ENCODE data around the gene FREM1.
"Not testable (repeated sequence)": the region's sequence is repeated elsewhere in the genome, so short reads cannot be mapped to it uniquely, and the experiment has no call there.

The FREM1 gene

DNA sequence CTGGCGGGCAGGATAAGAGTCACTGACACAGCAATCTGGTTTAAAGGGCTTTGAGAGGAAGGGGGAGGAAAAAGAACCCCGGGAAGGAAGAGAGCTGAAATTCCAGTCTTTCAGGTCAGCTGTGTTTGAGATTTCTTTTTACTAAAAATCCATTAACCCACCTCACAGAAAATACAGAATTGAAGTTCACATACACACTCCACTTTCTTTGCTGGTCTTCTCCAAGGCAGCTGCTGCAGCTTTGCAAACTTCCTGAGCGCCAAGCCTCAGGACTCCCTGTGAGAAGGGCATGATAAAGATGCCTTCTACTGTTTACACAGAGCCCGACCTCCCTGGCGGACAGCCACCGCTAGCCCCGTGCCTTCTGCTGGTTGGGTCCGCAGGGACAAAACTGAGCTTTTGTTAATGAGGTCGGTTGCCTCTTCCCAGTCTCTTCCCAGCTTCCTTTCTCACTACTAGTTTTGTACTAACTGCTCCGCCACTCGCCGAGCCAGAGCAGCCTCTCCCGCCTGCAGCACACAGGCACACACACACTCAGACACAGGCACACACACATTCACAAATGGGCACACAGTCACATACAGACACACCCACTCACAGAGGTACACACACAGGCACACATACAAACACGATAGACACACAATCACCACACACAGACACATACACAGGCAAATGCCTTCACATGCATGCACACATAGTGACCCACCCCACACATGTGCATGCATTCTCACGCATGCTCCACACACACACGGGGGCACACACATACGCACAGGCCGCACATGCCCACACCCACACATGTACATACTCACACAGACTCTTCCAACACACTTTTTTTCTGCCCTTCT lies at the start of gene FREM1:
FREM1 (minus strand) TSS at position 468 of the 845 bp plus-strand sequence. CDS start 41,451 bp downstream, outside the sequence.
- no peak for DNase-seq (ENCODE audit: low read depth in 2 of 2)

DNA sequence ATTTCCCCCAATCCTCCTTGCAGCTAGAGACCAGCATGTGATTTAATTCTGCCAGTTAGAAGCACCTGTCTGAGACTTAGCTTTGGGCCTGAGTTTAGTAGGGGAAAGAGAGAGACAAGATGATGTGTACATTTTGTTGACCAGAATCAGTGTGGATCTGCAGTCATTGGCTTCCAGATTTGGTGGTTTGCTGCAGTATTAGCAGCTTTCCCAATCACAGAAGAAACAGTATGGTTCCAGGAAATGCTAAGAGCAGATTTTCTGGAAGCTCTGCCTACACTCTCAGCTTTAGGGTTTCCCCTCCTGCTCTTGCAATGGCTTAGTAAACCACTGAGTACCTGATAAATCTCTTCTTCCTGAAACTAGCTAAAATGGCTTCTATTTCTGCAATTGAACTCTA lies 48.8 kb upstream of the FREM1 start:
- DNase-seq (ENCODE audit: low read depth in 2 of 2) = no peak

GRCh38 chr9:14957109-14957508 lies 46.9 kb upstream of the FREM1 start:
- DNase-seq (ENCODE audit: low read depth in 2 of 2) = no peak

GRCh38 chr9:14956208-14956607 lies 46.0 kb upstream of the FREM1 start:
- no peak for DNase-seq (ENCODE audit: low read depth in 2 of 2)

- DNase-seq (ENCODE audit: low read depth in 2 of 2) = no peak
Observed at GRCh38 chr9:14945351-14945750, 35.1 kb upstream of the FREM1 start.

DNA sequence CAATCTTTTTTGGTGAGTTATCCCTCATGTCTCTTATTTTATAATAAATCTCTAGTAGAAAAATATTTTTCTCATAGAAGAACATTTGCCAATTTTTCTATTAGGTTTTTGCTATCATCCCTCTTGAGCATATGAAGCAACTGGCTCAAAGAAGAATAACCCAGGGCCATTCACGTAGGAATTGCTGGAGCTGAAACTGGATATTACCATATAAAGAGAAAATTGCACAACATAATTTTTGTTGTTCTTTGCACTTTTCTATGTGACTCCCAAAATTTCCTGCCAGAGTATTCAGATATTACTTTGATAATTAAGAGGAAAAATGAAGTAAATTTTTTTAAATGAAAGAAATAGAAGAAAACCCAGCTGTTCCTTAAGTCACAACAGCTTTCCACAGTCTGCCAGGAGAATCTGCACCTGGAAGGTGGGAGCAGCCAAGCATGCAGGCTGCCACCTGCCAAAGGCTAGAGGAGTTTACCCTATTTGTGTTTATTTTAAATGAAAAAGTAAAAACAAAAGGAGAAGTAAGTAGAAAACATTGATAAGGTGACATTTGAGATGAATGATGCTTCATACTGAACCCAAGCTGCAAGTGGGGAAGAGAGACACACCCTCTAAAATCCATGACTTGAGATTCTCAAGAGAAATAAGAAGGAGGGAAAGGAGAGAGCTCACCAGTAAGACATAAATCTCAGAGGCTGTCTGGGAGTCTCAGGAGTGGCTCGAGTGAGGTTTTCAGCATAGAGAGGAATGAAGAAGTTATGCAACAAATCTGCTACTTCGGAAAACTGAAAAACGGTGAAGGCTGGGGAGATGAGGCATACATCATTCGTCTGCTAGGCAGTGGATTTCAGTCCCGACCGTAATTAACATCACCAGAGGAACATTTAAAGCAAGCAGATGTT lies 31.5 kb upstream of the FREM1 start:
- no peak for DNase-seq (ENCODE audit: low read depth in 2 of 2)

DNA sequence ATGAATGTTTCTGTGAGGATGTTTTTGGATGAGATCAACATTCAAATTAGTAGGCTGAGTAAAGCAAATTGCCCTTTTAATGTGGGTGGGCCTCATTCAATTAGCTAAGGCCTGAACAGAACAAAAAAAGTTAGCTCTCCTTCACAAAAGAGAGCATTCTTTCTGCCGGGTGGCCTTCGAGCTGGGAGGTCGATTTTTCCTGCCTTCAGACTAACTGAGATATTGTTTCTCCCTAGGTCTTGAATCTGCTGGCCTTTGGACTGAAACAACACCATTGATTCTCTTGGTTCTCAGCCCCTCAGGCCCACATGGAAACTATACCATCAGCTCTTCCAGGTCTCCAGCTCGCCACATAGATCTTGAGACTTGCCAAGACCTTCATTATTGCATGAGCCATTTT lies 29.1 kb upstream of the FREM1 start:
- DNase-seq (ENCODE audit: low read depth in 2 of 2) = no peak

- no peak for DNase-seq (ENCODE audit: low read depth in 2 of 2)
Observed at GRCh38 chr9:14937216-14937615, 27.0 kb upstream of the FREM1 start.

DNA sequence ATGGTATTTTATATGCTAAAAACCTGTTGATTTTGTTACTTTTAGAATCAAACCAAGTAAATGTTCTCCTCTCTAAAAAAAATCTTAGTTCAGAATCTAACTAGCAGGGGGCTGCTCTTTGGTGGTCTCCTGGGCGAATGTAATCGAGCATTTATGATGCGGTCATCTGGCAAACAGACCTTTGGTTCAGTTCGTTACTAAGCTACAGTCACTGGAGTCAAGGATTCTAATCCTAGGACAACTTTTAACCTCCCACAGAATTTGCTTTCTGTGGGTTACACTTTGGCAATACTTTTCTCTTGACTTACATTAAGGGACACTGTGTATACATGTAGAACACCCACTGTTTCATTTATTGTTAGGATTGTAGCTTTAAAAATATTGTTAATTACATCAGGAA lies 26.3 kb upstream of the FREM1 start:
- no peak for DNase-seq (ENCODE audit: low read depth in 2 of 2)

DNA sequence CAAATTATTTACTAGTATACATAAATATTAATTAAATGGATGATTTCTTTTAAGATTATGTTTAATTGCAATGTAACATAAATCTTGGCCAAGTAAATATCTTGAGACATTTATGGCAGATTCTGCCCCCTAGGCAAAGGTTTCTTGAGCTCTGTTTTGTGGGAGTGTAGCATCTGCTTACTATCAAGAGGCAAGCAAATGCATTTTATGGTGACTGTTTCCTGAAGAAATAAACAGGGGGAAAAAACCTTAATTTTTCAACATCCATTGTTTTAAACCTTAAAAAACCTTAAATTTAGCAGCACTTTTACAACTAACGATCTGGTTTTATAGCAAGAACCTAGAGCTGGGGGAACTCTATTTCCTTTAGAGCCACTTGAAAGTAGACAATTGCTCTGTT lies 25.7 kb upstream of the FREM1 start:
- no peak for DNase-seq (ENCODE audit: low read depth in 2 of 2)

- DNase-seq (ENCODE audit: low read depth in 2 of 2) = no peak
Observed at GRCh38 chr9:14935106-14935751, 25.0 kb upstream of the FREM1 start.

DNA sequence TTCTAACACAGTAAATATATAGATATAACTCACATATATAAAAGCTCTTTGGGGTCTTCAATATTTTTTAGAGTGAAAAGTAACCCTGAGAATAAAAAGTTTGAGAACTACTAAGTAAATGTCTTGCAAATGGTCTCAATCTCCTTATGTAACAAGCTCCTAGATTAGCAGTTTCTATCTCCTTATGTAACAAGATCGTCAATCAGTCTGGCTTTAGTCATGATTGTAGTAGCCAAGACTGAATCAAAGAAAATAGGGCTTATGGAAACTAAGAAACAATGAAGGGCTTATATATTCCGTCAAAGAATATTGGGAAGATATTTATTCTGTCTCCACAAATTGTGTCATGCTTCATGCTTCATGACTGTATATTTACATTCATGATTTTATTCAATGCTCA lies 22.4 kb upstream of the FREM1 start:
- DNase-seq (ENCODE audit: low read depth in 2 of 2) = no peak

- DNase-seq (ENCODE audit: low read depth in 2 of 2) = no peak
Observed at GRCh38 chr9:14932231-14932630, 22.0 kb upstream of the FREM1 start.

- no peak for DNase-seq (ENCODE audit: low read depth in 2 of 2)
Observed at GRCh38 chr9:14926941-14927624, 16.9 kb upstream of the FREM1 start.

- no peak for DNase-seq (ENCODE audit: low read depth in 2 of 2)
Observed at GRCh38 chr9:14924230-14925219, 14.3 kb upstream of the FREM1 start.

DNA sequence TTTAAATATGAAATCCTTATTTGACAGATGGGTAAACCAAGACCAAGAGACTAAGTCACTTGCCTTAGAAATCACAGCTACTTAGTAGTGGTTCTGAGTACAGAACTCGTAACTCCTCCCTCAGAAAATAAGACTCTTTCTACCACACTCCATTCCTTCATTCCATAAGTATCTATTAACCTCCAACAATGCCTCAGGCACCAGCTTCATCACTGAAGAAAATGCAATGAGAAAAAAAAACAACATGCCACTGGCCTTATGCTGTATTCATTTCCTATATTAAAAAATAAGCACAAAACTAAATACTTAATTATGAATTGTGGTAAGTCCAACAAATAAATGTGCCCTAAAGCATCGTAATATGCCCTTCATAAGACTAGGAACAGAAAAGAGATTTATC lies 13.5 kb upstream of the FREM1 start:
- no peak for DNase-seq (ENCODE audit: low read depth in 2 of 2)

- not testable (repeated sequence) for DNase-seq (ENCODE audit: low read depth in 2 of 2)
Observed at GRCh38 chr9:14920805-14921204, 10.6 kb upstream of the FREM1 start.

DNA sequence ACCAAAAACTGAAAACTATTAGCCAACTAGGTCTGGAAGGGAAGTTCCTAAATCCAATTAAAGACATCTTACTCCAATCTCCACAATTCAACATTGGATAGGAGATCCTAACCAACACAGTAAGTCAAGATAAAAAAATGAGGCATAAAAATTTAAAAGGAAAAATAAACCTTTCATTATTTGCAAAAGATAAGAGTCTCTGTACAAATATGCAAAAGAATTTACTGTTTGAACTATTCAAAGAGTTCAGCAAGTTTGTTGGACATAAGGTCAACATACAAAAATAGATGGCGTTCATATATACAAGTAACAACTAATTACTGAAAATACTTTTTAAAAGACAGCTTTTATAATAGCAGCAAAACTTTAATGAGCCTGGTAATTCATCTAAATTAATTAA lies 3.1 kb upstream of the FREM1 start:
- no peak for DNase-seq (ENCODE audit: low read depth in 2 of 2)

GRCh38 chr9:14912859-14913258 lies 2.6 kb upstream of the FREM1 start:
- DNase-seq (ENCODE audit: low read depth in 2 of 2) = no peak

DNA sequence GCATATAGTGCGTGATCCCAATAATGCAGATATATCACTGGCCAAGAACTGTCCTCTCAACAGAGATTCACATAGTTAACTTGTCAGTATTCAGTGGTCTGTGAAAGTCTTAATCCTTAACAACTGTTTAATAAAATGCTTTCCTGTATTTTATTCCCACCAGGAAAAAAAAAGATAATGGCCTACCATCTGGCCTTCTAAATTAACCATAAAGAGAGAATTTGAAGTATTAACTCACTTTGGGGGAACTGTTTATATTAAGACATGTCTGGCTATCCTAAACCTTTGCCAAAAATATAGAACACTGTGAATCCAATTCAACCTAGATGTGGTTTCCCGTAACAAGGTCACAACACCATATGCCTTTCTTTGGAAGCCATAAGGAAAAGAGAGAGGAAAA lies 818 bp upstream of the FREM1 start:
- DNase-seq (ENCODE audit: low read depth in 2 of 2) = no peak

DNA sequence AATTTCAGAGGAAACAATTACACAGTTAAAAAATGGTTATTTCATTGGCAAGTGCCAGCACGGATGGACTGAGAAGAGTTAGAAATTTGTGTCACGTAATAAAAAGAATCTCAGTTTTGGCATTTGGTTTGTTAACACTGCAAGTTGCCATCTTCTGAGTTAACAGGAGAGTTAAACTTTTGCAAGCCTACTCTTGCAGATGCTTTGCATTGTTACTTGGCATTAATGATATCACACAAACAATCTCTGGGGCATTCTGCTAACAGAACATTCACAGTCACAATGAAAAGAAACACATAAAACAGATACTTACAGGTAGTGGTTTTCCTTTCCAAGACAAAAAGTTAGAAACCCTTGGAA lies 647 bp downstream of the FREM1 start:
- DNase-seq (ENCODE audit: low read depth in 2 of 2) = no peak
